RWPE2 (cell line): ENCODE data around the gene DLG2.
"Not testable (repeated sequence)": the region's sequence is repeated elsewhere in the genome, so short reads cannot be mapped to it uniquely, and the experiment has no call there.

Experiments
- ATAC-seq: fragments of 200-7000 bp; cut with Tn5 transposase; 3 replicates; pipeline ENCODE4 v1.9.1; 2021; ENCODE audit warnings: low read depth
- DNase-seq: peaks from one replicate; pipeline ENCODE4 v3.0.0-alpha.2; 2020; ENCODE audit warnings: low spot score
- H3K27ac ChIP-seq: fragments of 450-650 bp; 2 replicates; pipeline ENCODE4 v1.5.1; 2017; ENCODE audit warnings: mild to moderate bottlenecking; ENCODE audit not compliant: poor library complexity, severe bottlenecking
- H3K27me3 ChIP-seq: fragments of 250-450 bp; sonication (Bioruptor Pico); 2 replicates; pipeline ENCODE4 v1.5.1; 2021; ENCODE audit warnings: mild to moderate bottlenecking, moderate library complexity; ENCODE audit not compliant: insufficient read depth, poor library complexity, severe bottlenecking
- H3K36me3 ChIP-seq: fragments of 250-450 bp; sonication (Bioruptor Pico); 2 replicates; pipeline ENCODE4 v1.5.1; 2020; ENCODE audit warnings: low read depth, mild to moderate bottlenecking, moderate library complexity
- H3K4me1 ChIP-seq: fragments of 250-450 bp; sonication (Bioruptor Pico); 2 replicates; pipeline ENCODE4 v1.5.1; 2021; ENCODE audit warnings: mild to moderate bottlenecking, moderate library complexity; ENCODE audit not compliant: insufficient read depth, poor library complexity, severe bottlenecking
- H3K4me3 ChIP-seq: fragments of 250-450 bp; sonication (Bioruptor Pico); 2 replicates; pipeline ENCODE4 v1.5.1; 2021; ENCODE audit warnings: mild to moderate bottlenecking, moderate library complexity; ENCODE audit not compliant: severe bottlenecking
- H3K9me3 ChIP-seq: fragments of 250-450 bp; sonication (Bioruptor Pico); 2 replicates; pipeline ENCODE4 v1.5.1; 2021; ENCODE audit warnings: mild to moderate bottlenecking, moderate library complexity; ENCODE audit not compliant: severe bottlenecking
- CTCF ChIP-seq: fragments of 450-650 bp; IDR thresholded peaks from one replicate; pipeline ENCODE4 v1.5.1; 2017; ENCODE audit warnings: mild to moderate bottlenecking, moderate library complexity; ENCODE audit not compliant: poor library complexity, severe bottlenecking

DLG2 gene

GRCh38 chr11:85027346-85027745 lies 599.8 kb downstream of the DLG2 start:
- no peak for TF ChIP-seq CTCF
- H3K9me3 ChIP-seq: no peaks in the 10 kb centered on the region
- peaks cover 8% of the 10 kb centered on the region for H3K27me3 ChIP-seq
- DNase-seq (peak; percentile 29), ATAC-seq (no peak)
- peaks cover 6% of the 10 kb centered on the region for H3K4me1 ChIP-seq
- no peaks in the 10 kb centered on the region for H3K36me3 ChIP-seq
- H3K27ac ChIP-seq: no peak overlapping the region
- no peak overlapping the region for H3K4me3 ChIP-seq

- no peaks in the 10 kb centered on the region for H3K9me3 ChIP-seq
- peaks cover 5% of the 10 kb centered on the region for H3K27me3 ChIP-seq
- no peaks in the 10 kb centered on the region for H3K36me3 ChIP-seq
- H3K27ac ChIP-seq: no peak overlapping the region
- no peak for TF ChIP-seq CTCF
- DNase-seq (no peak), ATAC-seq (no peak)
- no peak overlapping the region for H3K4me3 ChIP-seq
- H3K4me1 ChIP-seq: no peaks in the 10 kb centered on the region
Measured at GRCh38 chr11:85021058-85021457, 606.1 kb downstream of the DLG2 start.

GRCh38 chr11:84993386-84993785 lies 633.8 kb downstream of the DLG2 start:
- no peak overlapping the region for H3K4me3 ChIP-seq
- H3K27ac ChIP-seq: no peak overlapping the region
- DNase-seq: no peak
- no peaks in the 10 kb centered on the region for H3K9me3 ChIP-seq
- H3K36me3 ChIP-seq: no peaks in the 10 kb centered on the region
- H3K4me1 ChIP-seq: no peaks in the 10 kb centered on the region
- ATAC-seq: no peak
- peak; percentile 22 for TF ChIP-seq CTCF
- H3K27me3 ChIP-seq: no peaks in the 10 kb centered on the region

GRCh38 chr11:84990141-84990540 lies 637.0 kb downstream of the DLG2 start:
- no peak for TF ChIP-seq CTCF
- no peaks in the 10 kb centered on the region for H3K27me3 ChIP-seq
- ATAC-seq: no peak
- no peaks in the 10 kb centered on the region for H3K4me1 ChIP-seq
- no peak overlapping the region for H3K27ac ChIP-seq
- no peak for DNase-seq
- H3K9me3 ChIP-seq: no peaks in the 10 kb centered on the region
- no peaks in the 10 kb centered on the region for H3K36me3 ChIP-seq
- H3K4me3 ChIP-seq: no peak overlapping the region

GRCh38 chr11:84987686-84988187 lies 639.4 kb downstream of the DLG2 start:
- H3K4me1 ChIP-seq, H3K9me3 ChIP-seq, H3K27me3 ChIP-seq, H3K4me3 ChIP-seq, H3K27ac ChIP-seq, ATAC-seq, DNase-seq, H3K36me3 ChIP-seq: not testable (repeated sequence)
